ENCODE results near the gene IREB2.

- no peak for TF ChIP-seq CTCF (IDR thresholded peaks at IDR 0.05)
- no peak for TF ChIP-seq POLR2A (IDR thresholded peaks at IDR 0.05)
Observed at GRCh38 chr15:78540871-78541743, 103.1 kb downstream of the IREB2 start.
